ENCODE measurements around the gene MYO9B.

- no peak for TF ChIP-seq CHD4 (IDR thresholded peaks at IDR 0.05; ENCODE audit: borderline replicate concordance)
- TF ChIP-seq CTCF (IDR thresholded peaks at IDR 0.05), result no peak
- no peak for TF ChIP-seq EP300 (IDR thresholded peaks at IDR 0.05)
- TF ChIP-seq FOSL2 (IDR thresholded peaks at IDR 0.05), result no peak
- TF ChIP-seq FOSL2 (CRISPR knock-in tag; IDR thresholded peaks at IDR 0.05), result no peak
- TF ChIP-seq RNF2 (IDR thresholded peaks at IDR 0.05; ENCODE audit: borderline replicate concordance, low read depth), result no peak
- TF ChIP-seq FOXS1 (CRISPR knock-in tag; IDR thresholded peaks at IDR 0.05), result no peak
- TF ChIP-seq HMGXB4 (CRISPR knock-in tag; IDR thresholded peaks at IDR 0.05; ENCODE audit: borderline replicate concordance), result no peak
- TF ChIP-seq RCOR1 (IDR thresholded peaks at IDR 0.05; ENCODE audit: low read depth, low read length), result no peak
- no peak for TF ChIP-seq JUNB (IDR thresholded peaks at IDR 0.05)
- no peak for TF ChIP-seq NFE2L2 (conservative IDR thresholded peaks at IDR 0.05; ENCODE audit: low read length)
These were observed 162.4 kb downstream of the MYO9B start for GRCh38 chr19:17237747-17238706.

Data from A549 (cell line).